IPS-15b (cell line): ENCODE measurements around the gene MGAT4D.
"Not testable (repeated sequence)": the region's sequence is repeated elsewhere in the genome, so short reads cannot be mapped to it uniquely, and the experiment has no call there.

ENCODE experiments used
- H3K27me3 ChIP-seq: one replicate; pipeline ENCODE4 v1.6.1; 2013; ENCODE audit warnings: low read length; ENCODE audit not compliant: control insufficient read depth, insufficient read depth
- H3K36me3 ChIP-seq: one replicate; pipeline ENCODE4 v1.6.1; 2013; ENCODE audit warnings: low read length; ENCODE audit not compliant: control insufficient read depth, insufficient read depth
- H3K4me1 ChIP-seq: one replicate; pipeline ENCODE4 v1.6.1; 2013; ENCODE audit warnings: mild to moderate bottlenecking, low read length; ENCODE audit not compliant: control insufficient read depth, insufficient read depth
- H3K4me3 ChIP-seq: one replicate; pipeline ENCODE4 v1.5.1; 2013; ENCODE audit warnings: low read depth, low read length
- H3K9ac ChIP-seq: one replicate; pipeline ENCODE4 v1.6.1; 2013; ENCODE audit warnings: low read depth, mild to moderate bottlenecking, low read length
- H3K9me3 ChIP-seq: one replicate; pipeline ENCODE4 v1.6.1; 2013; ENCODE audit warnings: mild to moderate bottlenecking, low read length; ENCODE audit not compliant: control insufficient read depth, insufficient read depth

The MGAT4D gene

GRCh38 chr4:140497747-140498636, at the start of gene MGAT4D:
MGAT4D (minus strand) TSS chr4:140498293; CDS start chr4:140498222, 71 bp downstream.
- no peak within 1 kb of the TSS for H3K9ac ChIP-seq
- no peaks in the 10 kb centered on the region for H3K9me3 ChIP-seq
- H3K4me3 ChIP-seq: peak within 1 kb of the TSS; percentile 62
- H3K36me3 ChIP-seq: no peaks in the 10 kb centered on the region
- no peaks in the 10 kb centered on the region for H3K4me1 ChIP-seq
- peaks cover 59% of the 10 kb centered on the region for H3K27me3 ChIP-seq

GRCh38 chr4:140533951-140534480, 35.9 kb upstream of the MGAT4D start:
- Histone ChIP-seq H3K9me3 (no peaks in the 10 kb centered on the region), H3K36me3 (no peaks in the 10 kb centered on the region), H3K27me3 (no peaks in the 10 kb centered on the region), H3K4me1 (no peaks in the 10 kb centered on the region), H3K9ac (no peak overlapping the region), H3K4me3 (no peak overlapping the region)

GRCh38 chr4:140529434-140529833, 31.3 kb upstream of the MGAT4D start:
- no peaks in the 10 kb centered on the region for H3K4me1 ChIP-seq
- H3K27me3 ChIP-seq: no peaks in the 10 kb centered on the region
- no peaks in the 10 kb centered on the region for H3K36me3 ChIP-seq
- H3K4me3 ChIP-seq: no peak overlapping the region
- H3K9ac ChIP-seq: no peak overlapping the region
- H3K9me3 ChIP-seq: no peaks in the 10 kb centered on the region

- Histone ChIP-seq H3K36me3 (no peaks in the 10 kb centered on the region), H3K9ac (peak within 1 kb of the TSS; percentile 88), H3K9me3 (no peaks in the 10 kb centered on the region), H3K27me3 (peaks cover 20% of the 10 kb centered on the region), H3K4me3 (peak within 1 kb of the TSS; percentile 99), H3K4me1 (no peaks in the 10 kb centered on the region)
These were observed 26.0 kb upstream of the MGAT4D start, which contains the start of gene ELMOD2 for GRCh38 chr4:140523857-140524742. ELMOD2 (plus strand) TSS chr4:140524168; CDS start chr4:140525429, 1,261 bp downstream.

GRCh38 chr4:140523370-140523856, 25.3 kb upstream of the MGAT4D start:
- H3K9me3 ChIP-seq: no peaks in the 10 kb centered on the region
- no peaks in the 10 kb centered on the region for H3K36me3 ChIP-seq
- H3K9ac ChIP-seq: no peak overlapping the region
- no peak overlapping the region for H3K4me3 ChIP-seq
- no peaks in the 10 kb centered on the region for H3K4me1 ChIP-seq
- peaks cover 20% of the 10 kb centered on the region for H3K27me3 ChIP-seq

GRCh38 chr4:140515423-140515822, 17.3 kb upstream of the MGAT4D start:
- Histone ChIP-seq H3K4me1 (no peaks in the 10 kb centered on the region), H3K9me3 (no peaks in the 10 kb centered on the region), H3K27me3 (no peaks in the 10 kb centered on the region), H3K9ac (no peak overlapping the region), H3K4me3 (no peak overlapping the region), H3K36me3 (no peaks in the 10 kb centered on the region)

- not testable (repeated sequence) for H3K27me3 ChIP-seq, H3K4me1 ChIP-seq, H3K36me3 ChIP-seq
These were observed 15.7 kb upstream of the MGAT4D start for GRCh38 chr4:140513765-140514164.

GRCh38 chr4:140504261-140504660, 6.2 kb upstream of the MGAT4D start:
- no peak overlapping the region for H3K9ac ChIP-seq
- peaks cover 28% of the 10 kb centered on the region for H3K27me3 ChIP-seq
- peaks cover 3% of the 10 kb centered on the region for H3K9me3 ChIP-seq
- H3K4me1 ChIP-seq: no peaks in the 10 kb centered on the region
- H3K4me3 ChIP-seq: no peak overlapping the region
- H3K36me3 ChIP-seq: no peaks in the 10 kb centered on the region

More at GRCh38 chr4:140513765-140514164, 15.7 kb upstream of the MGAT4D start:
- not testable (repeated sequence) for H3K4me3 ChIP-seq, H3K9ac ChIP-seq, H3K9me3 ChIP-seq

- H3K4me1 ChIP-seq: no peaks in the 10 kb centered on the region
- peaks cover 59% of the 10 kb centered on the region for H3K27me3 ChIP-seq
- H3K9ac ChIP-seq: no peak overlapping the region
- no peaks in the 10 kb centered on the region for H3K36me3 ChIP-seq
- no peaks in the 10 kb centered on the region for H3K9me3 ChIP-seq
- no peak overlapping the region for H3K4me3 ChIP-seq
These were observed 1.3 kb upstream of the MGAT4D start for GRCh38 chr4:140499391-140499790.

- no peak overlapping the region for H3K9ac ChIP-seq
- H3K27me3 ChIP-seq: peaks cover 59% of the 10 kb centered on the region
These were observed 717 bp downstream of the MGAT4D start for GRCh38 chr4:140497405-140497746.

GRCh38 chr4:140485939-140486338, 12.2 kb downstream of the MGAT4D start:
- no peak overlapping the region for H3K4me3 ChIP-seq
- H3K9me3 ChIP-seq: no peaks in the 10 kb centered on the region
- no peaks in the 10 kb centered on the region for H3K36me3 ChIP-seq

More at GRCh38 chr4:140497405-140497746, 717 bp downstream of the MGAT4D start:
- Histone ChIP-seq H3K4me3 (peak overlapping the region; percentile 62), H3K9me3 (no peaks in the 10 kb centered on the region), H3K36me3 (no peaks in the 10 kb centered on the region), H3K4me1 (no peaks in the 10 kb centered on the region)

More at GRCh38 chr4:140485939-140486338, 12.2 kb downstream of the MGAT4D start:
- Histone ChIP-seq H3K9ac (no peak overlapping the region), H3K27me3 (no peaks in the 10 kb centered on the region), H3K4me1 (no peaks in the 10 kb centered on the region)
